ENCODE measurements around the gene AKNAD1. TPM values are rescaled to one million over a fixed set of nuclear protein-coding genes. Genes with fewer than 3 reads are reported as not detected.

Gene AKNAD1
- total RNA-seq, 1 experiment from 2014 or later, result 0.54 TPM

- no TSS peak for BruUV-seq (replicated peaks)
- ChIA-PET POLR2A (ENCODE audit: low non-redundant PET) (no interaction called here), CTCF (no interaction called here)
- no peaks in the 10 kb centered on the region for H3K9me3 ChIP-seq (ENCODE audit: low read depth, low read length, poor library complexity, severe bottlenecking)
- no peaks in the 10 kb centered on the region for H3K27me3 ChIP-seq (replicated peaks; ENCODE audit: insufficient read depth, low read depth, low read length, poor library complexity)
- no peaks in the 10 kb centered on the region for H3K36me3 ChIP-seq (ENCODE audit: insufficient read depth, low read length, poor library complexity, severe bottlenecking)
- H3K4me3 ChIP-seq (ENCODE audit: low read depth, low read length, poor library complexity, severe bottlenecking), result no peak overlapping the region
- intact Hi-C loops (cut with micrococcal nuclease; ENCODE audit: unreplicated experiment), result no loop called here
- no peak for DNase-seq (ENCODE audit: low spot score)
- H3K4me1 ChIP-seq (ENCODE audit: insufficient read depth, low read length, poor library complexity, severe bottlenecking), result no peaks in the 10 kb centered on the region
- no peak overlapping the region for H3K27ac ChIP-seq (ENCODE audit: low read depth, low read length, poor library complexity, severe bottlenecking)
- TF ChIP-seq EZH2 (IDR thresholded peaks at IDR 0.05; ENCODE audit: borderline replicate concordance, low read depth, low read length, poor library complexity, severe bottlenecking) (no peak), CTCF (conservative IDR thresholded peaks at IDR 0.05; ENCODE audit: low read depth, low read length) (no peak)
These were observed 53.3 kb downstream of the AKNAD1 start for GRCh38 chr1:108803548-108803947.

GRCh38 chr1:108801101-108801500 lies 55.8 kb downstream of the AKNAD1 start:
- intact Hi-C loops (cut with micrococcal nuclease; ENCODE audit: unreplicated experiment), result no loop called here
- Histone ChIP-seq H3K27me3 (replicated peaks; ENCODE audit: insufficient read depth, low read depth, low read length, poor library complexity) (no peaks in the 10 kb centered on the region), H3K27ac (ENCODE audit: low read depth, low read length, poor library complexity, severe bottlenecking) (no peak overlapping the region), H3K4me1 (ENCODE audit: insufficient read depth, low read length, poor library complexity, severe bottlenecking) (no peaks in the 10 kb centered on the region), H3K36me3 (ENCODE audit: insufficient read depth, low read length, poor library complexity, severe bottlenecking) (peaks cover 10% of the 10 kb centered on the region), H3K4me3 (ENCODE audit: low read depth, low read length, poor library complexity, severe bottlenecking) (no peak overlapping the region), H3K9me3 (ENCODE audit: low read depth, low read length, poor library complexity, severe bottlenecking) (no peaks in the 10 kb centered on the region)
- ChIA-PET POLR2A (ENCODE audit: low non-redundant PET) (no interaction called here), CTCF (no interaction called here)
- no TSS peak for BruUV-seq (replicated peaks)
- no peak for TF ChIP-seq EZH2 (IDR thresholded peaks at IDR 0.05; ENCODE audit: borderline replicate concordance, low read depth, low read length, poor library complexity, severe bottlenecking)
- DNase-seq (ENCODE audit: low spot score), result no peak

GRCh38 chr1:108799001-108799400 lies 57.9 kb downstream of the AKNAD1 start:
- ChIA-PET CTCF (no interaction called here), POLR2A (ENCODE audit: low non-redundant PET) (no interaction called here)
- peaks cover 10% of the 10 kb centered on the region for H3K36me3 ChIP-seq (ENCODE audit: insufficient read depth, low read length, poor library complexity, severe bottlenecking)
- H3K27ac ChIP-seq (ENCODE audit: low read depth, low read length, poor library complexity, severe bottlenecking), result no peak overlapping the region
- H3K4me3 ChIP-seq (ENCODE audit: low read depth, low read length, poor library complexity, severe bottlenecking), result no peak overlapping the region
- no peaks in the 10 kb centered on the region for H3K9me3 ChIP-seq (ENCODE audit: low read depth, low read length, poor library complexity, severe bottlenecking)
- TF ChIP-seq EZH2 (IDR thresholded peaks at IDR 0.05; ENCODE audit: borderline replicate concordance, low read depth, low read length, poor library complexity, severe bottlenecking) (no peak), CTCF (conservative IDR thresholded peaks at IDR 0.05; ENCODE audit: low read depth, low read length) (no peak)
- H3K4me1 ChIP-seq (ENCODE audit: insufficient read depth, low read length, poor library complexity, severe bottlenecking), result no peaks in the 10 kb centered on the region
- no peak for DNase-seq (ENCODE audit: low spot score)
- H3K27me3 ChIP-seq (replicated peaks; ENCODE audit: insufficient read depth, low read depth, low read length, poor library complexity), result no peaks in the 10 kb centered on the region
- BruUV-seq (replicated peaks), result no TSS peak
- intact Hi-C loops (cut with micrococcal nuclease; ENCODE audit: unreplicated experiment), result no loop called here

- Histone ChIP-seq H3K27ac (ENCODE audit: low read depth, low read length, poor library complexity, severe bottlenecking) (no peak overlapping the region), H3K4me3 (ENCODE audit: low read depth, low read length, poor library complexity, severe bottlenecking) (no peak overlapping the region), H3K36me3 (ENCODE audit: insufficient read depth, low read length, poor library complexity, severe bottlenecking) (peaks cover 5% of the 10 kb centered on the region), H3K4me1 (ENCODE audit: insufficient read depth, low read length, poor library complexity, severe bottlenecking) (no peaks in the 10 kb centered on the region), H3K9me3 (ENCODE audit: low read depth, low read length, poor library complexity, severe bottlenecking) (peaks cover 17% of the 10 kb centered on the region), H3K27me3 (replicated peaks; ENCODE audit: insufficient read depth, low read depth, low read length, poor library complexity) (no peaks in the 10 kb centered on the region)
- ChIA-PET CTCF (interaction anchor here (0.6 kb wide), 1 partner anchor 105 kb away, joined by 5 read pairs; no protein-coding TSS in a partner anchor), POLR2A (ENCODE audit: low non-redundant PET) (no interaction called here)
- no TSS peak for BruUV-seq (replicated peaks)
- TF ChIP-seq CTCF (conservative IDR thresholded peaks at IDR 0.05; ENCODE audit: low read depth, low read length) (no peak), EZH2 (IDR thresholded peaks at IDR 0.05; ENCODE audit: borderline replicate concordance, low read depth, low read length, poor library complexity, severe bottlenecking) (no peak)
- intact Hi-C loops (cut with micrococcal nuclease; ENCODE audit: unreplicated experiment), result no loop called here
- DNase-seq (ENCODE audit: low spot score), result no peak
These were observed 64.5 kb downstream of the AKNAD1 start for GRCh38 chr1:108792420-108792819.
